SJCRH30 (cell line): ENCODE data around the gene HID1. TPM values are rescaled to one million over a fixed set of nuclear protein-coding genes. Genes with fewer than 3 reads are reported as not detected.

Experiments used
- DNase-seq, 2 experiments: peaks; one replicate each; pipeline ENCODE4 v3.0.0-alpha.2; 2015 to 2020
- H3K27ac ChIP-seq: fragments of 250-450 bp; sonication (Bioruptor Pico); 2 replicates; pipeline ENCODE4 v1.5.1; 2020; ENCODE audit warnings: mild to moderate bottlenecking, moderate library complexity
- H3K27me3 ChIP-seq: fragments of 250-450 bp; sonication (Bioruptor Pico); 2 replicates; pipeline ENCODE4 v1.5.1; 2020; ENCODE audit warnings: mild to moderate bottlenecking, moderate library complexity
- H3K36me3 ChIP-seq: fragments of 250-450 bp; sonication (Bioruptor Pico); 2 replicates; pipeline ENCODE4 v1.5.1; 2020; ENCODE audit warnings: mild to moderate bottlenecking, moderate library complexity
- H3K4me1 ChIP-seq: fragments of 250-450 bp; sonication (Bioruptor Pico); 2 replicates; pipeline ENCODE4 v1.5.1; 2020; ENCODE audit warnings: mild to moderate bottlenecking, moderate library complexity
- H3K4me3 ChIP-seq: fragments of 250-450 bp; sonication (Bioruptor Pico); 2 replicates; pipeline ENCODE4 v1.5.1; 2020; ENCODE audit warnings: mild to moderate bottlenecking, moderate library complexity
- H3K9me3 ChIP-seq: fragments of 250-450 bp; sonication (Bioruptor Pico); replicated peaks from 2 replicates; pipeline ENCODE4 v1.5.1; 2020; ENCODE audit warnings: mild to moderate bottlenecking, moderate library complexity
- total RNA-seq: library from RNA; depleted of rRNA; stranded (reverse); fragments of >200 nt; shearing (Covaris generic); gene quantifications from 2 replicates; pipeline ENCODE4 v1.2.3, GENCODE V29; 2014

The HID1 gene
- total RNA-seq, 1 experiment from 2014 or later: 1.7 TPM

DNA sequence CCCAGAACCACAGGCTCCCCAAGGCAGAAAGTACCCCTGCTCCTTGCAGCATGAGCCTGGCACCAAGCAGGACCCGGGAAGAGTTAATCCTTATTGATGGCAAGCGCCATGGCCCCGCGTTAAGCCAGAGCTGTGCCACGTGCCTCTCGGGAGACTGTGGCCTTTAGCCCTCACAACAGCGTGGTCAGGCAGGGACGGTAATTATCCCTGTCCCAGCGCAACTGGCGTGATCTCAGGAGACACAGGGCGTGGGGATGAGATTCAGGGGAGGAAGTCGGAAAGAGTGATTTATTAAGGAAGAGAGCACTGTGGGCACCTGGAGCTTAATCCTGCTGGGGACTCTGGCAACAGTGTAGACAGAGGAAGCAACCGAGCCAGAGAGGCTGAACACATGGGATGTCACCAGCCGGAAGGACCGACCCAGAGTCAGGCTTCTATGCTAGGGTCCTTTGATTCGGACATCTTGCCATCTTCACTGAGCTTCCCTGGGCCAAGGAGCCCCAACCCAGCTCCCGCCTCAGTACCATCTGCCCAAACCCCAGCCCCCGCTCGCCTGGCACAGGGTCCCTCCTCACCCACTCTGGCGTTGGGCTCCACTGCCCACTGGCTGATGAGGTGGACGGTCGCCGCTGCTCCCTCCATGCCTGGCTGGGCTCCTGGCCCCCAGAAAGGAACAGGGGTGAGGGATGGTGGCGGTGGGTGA lies 20.0 kb downstream of the HID1 start:
- Histone ChIP-seq H3K36me3 (no peaks in the 10 kb centered on the region), H3K9me3 (no peaks in the 10 kb centered on the region), H3K4me3 (no peak overlapping the region), H3K27me3 (peaks cover 19% of the 10 kb centered on the region), H3K4me1 (no peaks in the 10 kb centered on the region), H3K27ac (no peak overlapping the region)
- DNase-seq: no peak

DNA sequence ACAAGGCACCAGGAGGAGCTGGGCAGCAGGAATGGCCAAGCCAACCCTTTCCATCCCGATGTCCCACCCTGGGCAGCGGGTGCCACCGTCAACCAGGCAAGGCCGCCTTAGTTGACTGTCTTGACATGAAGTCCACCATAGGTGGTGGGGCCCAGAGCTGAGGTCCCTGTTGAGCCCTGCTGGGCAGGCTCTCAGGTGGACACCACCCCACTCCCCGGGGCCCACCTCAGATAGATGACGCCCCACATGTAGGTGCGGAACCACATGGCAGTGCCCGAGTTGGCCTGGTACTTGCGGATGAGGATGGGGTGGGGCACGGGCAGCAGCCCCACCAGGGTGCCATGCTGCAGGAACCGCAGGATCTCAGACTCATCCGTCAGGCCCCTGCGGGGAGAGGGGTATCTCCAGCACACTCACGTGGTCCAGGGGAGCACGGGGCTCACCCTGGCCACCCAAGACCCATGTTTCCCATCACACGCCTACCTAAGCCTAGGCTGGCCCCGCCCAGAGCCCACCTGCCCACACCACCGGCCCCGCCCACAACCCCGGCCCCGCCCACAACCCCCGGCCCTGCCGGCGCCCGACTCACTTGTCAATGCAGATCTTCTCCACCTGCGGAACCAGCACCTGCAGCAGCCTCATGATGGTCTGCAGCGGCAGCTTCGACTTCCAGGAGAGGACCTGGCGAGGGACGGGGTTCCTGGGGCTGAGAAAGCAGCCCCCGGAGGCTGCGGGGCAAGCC lies 20.7 kb downstream of the HID1 start:
- Histone ChIP-seq H3K27me3 (peaks cover 19% of the 10 kb centered on the region), H3K36me3 (no peaks in the 10 kb centered on the region), H3K9me3 (no peaks in the 10 kb centered on the region), H3K4me3 (no peak overlapping the region), H3K27ac (no peak overlapping the region), H3K4me1 (no peaks in the 10 kb centered on the region)
- no peak for DNase-seq

DNA sequence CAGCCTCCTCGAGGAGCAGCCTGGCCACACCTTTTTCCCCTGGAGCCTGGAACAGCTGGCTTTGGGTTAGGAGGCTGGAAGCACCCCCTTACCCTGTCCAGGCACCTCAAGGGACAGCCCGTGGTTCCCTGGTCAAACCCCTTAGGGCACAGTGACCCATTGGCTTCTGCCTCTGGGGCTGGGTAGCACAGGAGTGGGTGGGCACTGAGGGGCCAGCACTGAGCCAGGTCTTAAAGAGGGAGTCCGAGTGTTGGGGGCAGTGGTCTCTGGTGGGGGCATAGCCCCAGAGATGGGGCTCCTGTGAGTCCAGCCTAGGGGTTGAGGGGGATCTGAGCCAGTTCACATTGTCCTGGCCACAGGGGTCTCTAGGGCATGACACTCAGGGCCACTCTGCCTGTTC lies 21.5 kb downstream of the HID1 start:
- Histone ChIP-seq H3K36me3 (no peaks in the 10 kb centered on the region), H3K27ac (no peak overlapping the region), H3K4me1 (no peaks in the 10 kb centered on the region), H3K27me3 (peaks cover 24% of the 10 kb centered on the region), H3K4me3 (no peak overlapping the region), H3K9me3 (no peaks in the 10 kb centered on the region)
- DNase-seq: no peak

DNA sequence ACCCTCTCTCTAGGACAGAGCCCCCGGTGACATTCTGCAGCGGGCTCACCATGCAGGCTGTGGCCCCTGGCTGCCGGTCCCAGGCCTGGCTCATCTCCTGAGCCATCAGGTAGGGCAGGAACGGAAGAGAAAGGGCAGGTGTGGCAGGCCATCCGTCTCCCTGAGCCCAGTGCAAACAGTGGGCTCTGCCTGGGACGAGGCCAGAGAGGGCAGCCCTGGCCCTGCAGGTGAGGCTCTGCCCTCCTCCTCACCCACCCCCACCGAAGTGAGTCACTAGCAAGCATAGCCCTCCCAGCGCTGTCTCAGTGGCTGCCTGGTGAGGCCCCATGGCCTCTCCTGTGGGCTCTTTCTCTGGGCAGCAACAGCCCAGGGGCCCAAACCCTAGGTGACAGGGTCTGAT lies 22.4 kb downstream of the HID1 start:
- H3K4me3 ChIP-seq: no peak overlapping the region

DNA sequence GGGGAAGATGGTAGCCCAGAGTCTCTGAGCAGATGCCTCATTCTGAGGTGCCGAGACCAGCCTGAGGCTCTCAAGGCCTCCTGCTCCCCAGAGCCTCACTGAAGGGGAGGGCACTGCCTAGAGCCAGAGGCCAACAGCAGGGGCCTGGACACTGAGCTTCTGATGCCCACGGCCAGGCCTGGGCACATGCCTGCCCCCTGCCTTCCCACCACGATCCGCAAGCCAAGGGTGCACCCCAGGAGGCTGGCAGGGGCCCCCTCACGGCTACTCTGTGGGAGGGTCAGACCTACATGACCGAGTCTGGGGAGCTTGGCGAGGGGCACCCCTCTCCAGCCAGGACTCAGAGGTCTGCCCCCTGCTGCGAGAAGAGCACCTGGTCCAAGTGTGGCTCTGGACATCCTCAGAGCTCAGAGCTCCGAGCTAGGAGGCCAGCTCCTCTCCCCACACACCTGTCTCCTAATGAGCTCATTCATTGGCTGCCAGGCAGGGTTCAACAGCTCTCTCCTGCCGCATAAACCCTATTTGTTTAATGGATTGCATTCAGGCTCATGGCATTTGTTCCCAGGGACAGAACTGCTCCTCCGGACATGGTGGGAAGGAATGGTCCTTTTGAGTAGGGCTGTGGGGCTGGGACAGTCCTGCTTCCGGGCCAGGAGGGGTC lies 23.0 kb downstream of the HID1 start:
- Histone ChIP-seq H3K36me3 (no peaks in the 10 kb centered on the region), H3K27me3 (peaks cover 20% of the 10 kb centered on the region), H3K4me3 (no peak overlapping the region), H3K4me1 (no peaks in the 10 kb centered on the region), H3K9me3 (no peaks in the 10 kb centered on the region), H3K27ac (no peak overlapping the region)
- no peak for DNase-seq

More for the DNA sequence above, 22.4 kb downstream of the HID1 start:
- DNase-seq: no peak
- no peaks in the 10 kb centered on the region for H3K9me3 ChIP-seq
- H3K27me3 ChIP-seq: peaks cover 26% of the 10 kb centered on the region
- no peaks in the 10 kb centered on the region for H3K4me1 ChIP-seq
- H3K27ac ChIP-seq: no peak overlapping the region
- H3K36me3 ChIP-seq: no peaks in the 10 kb centered on the region

DNA sequence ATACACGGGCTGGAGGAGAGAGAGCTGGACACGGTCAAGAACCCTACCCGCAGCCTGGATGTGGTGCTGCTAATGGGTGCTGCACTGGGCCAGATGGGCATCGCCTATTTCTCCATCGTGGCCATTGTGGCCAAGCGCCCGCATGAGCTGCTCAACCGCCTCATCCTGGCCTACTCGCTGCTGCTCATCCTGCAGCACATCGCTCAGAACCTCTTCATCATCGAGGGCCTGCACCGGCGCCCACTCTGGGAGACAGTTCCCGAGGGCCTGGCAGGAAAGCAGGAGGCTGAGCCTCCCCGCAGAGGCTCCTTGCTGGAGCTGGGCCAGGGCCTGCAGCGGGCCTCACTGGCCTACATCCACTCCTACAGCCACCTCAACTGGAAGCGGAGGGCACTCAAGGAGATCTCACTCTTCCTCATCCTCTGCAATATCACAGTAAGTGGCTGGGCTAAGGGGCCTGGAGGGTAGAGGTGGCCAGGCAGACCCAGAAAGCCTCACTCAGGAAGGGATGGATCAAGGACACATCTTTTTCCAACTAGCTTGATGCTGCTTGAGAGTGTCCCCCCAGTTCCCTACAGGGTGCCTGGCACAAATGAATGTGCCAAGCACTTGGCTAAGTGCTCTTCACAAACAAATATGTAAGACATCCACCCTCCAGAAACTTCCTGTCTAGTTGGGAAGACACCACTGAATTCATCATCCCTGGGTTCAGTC lies 25.4 kb downstream of the HID1 start:
- no peak for DNase-seq
- H3K9me3 ChIP-seq: no peaks in the 10 kb centered on the region
- no peaks in the 10 kb centered on the region for H3K4me1 ChIP-seq
- H3K36me3 ChIP-seq: no peaks in the 10 kb centered on the region
- H3K27me3 ChIP-seq: peaks cover 17% of the 10 kb centered on the region
- H3K27ac ChIP-seq: no peak overlapping the region
- H3K4me3 ChIP-seq: no peak overlapping the region

DNA sequence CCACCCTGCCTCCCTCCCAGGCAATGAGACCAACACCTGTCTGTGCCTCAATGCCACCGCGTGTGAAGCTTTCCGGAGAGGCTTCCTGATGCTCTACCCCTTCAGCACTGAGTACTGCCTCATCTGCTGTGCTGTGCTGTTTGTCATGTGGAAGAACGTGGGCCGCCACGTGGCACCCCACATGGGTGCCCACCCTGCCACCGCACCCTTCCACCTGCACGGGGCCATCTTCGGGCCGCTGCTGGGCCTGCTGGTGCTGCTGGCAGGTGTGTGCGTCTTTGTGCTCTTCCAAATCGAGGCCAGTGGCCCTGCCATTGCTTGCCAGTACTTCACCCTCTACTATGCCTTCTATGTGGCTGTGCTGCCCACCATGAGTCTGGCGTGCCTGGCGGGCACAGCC lies 25.9 kb downstream of the HID1 start:
- peaks cover 17% of the 10 kb centered on the region for H3K27me3 ChIP-seq

DNA sequence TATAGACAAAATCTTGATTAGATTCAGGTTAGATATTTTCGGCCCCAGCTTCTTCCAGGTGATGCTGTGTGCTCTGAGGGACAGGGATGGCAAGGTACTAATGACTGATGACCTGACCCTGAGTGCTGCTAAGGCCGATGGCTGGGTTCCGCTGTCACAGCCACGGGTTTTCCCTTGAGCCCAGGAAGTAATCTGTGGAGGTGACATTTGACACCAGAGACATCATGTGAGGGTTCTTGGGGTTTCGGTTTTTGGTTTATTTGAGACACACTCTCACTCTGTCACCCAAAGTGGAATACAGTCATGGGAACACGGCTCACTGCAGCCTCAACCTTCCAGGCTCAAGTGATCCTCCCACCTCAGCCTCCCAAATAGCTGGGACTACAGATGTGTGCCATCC lies 27.0 kb downstream of the HID1 start:
- no peaks in the 10 kb centered on the region for H3K36me3 ChIP-seq
- no peaks in the 10 kb centered on the region for H3K4me1 ChIP-seq
- no peaks in the 10 kb centered on the region for H3K9me3 ChIP-seq
- no peak overlapping the region for H3K4me3 ChIP-seq
- no peak for DNase-seq
- H3K27me3 ChIP-seq: peaks cover 17% of the 10 kb centered on the region
- no peak overlapping the region for H3K27ac ChIP-seq

More for the DNA sequence above, 25.9 kb downstream of the HID1 start:
- Histone ChIP-seq H3K36me3 (no peaks in the 10 kb centered on the region), H3K4me1 (no peaks in the 10 kb centered on the region), H3K9me3 (no peaks in the 10 kb centered on the region), H3K4me3 (no peak overlapping the region), H3K27ac (no peak overlapping the region)
- no peak for DNase-seq

DNA sequence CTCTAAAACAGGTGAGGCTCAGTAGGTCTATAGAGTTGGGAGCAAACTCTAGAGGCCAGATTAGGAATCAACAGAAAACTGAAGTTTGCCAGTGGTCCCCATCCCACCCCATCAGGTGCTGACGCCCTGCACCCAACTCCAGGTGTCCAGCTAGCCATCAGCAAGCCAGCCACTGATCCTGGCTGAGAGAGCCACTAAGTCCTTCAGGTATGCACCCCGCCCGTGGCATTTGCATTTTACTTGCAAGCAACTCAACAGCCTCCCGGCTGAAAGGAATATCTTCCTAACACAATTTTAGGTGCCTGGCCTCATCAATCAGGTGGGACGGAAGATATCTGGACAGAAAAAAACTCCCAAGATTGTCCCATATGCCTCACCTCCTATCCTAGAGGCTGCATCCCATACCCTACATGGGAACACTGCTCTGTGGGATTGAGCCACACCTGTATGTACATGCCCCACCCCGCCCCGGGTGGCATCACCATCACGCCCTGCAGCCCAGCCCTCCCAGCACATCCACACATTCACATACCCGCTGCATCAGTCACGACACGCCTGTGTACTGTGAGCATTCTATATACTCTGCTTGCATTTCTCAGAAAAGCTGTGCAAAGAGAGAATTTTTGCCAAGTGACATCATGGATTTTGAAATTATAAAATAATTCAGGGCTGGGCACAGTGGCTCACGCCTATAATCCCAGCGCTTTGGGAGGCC lies 28.6 kb downstream of the HID1 start:
- H3K4me3 ChIP-seq: no peak overlapping the region
- H3K9me3 ChIP-seq: no peaks in the 10 kb centered on the region
- no peaks in the 10 kb centered on the region for H3K36me3 ChIP-seq
- H3K27me3 ChIP-seq: peaks cover 6% of the 10 kb centered on the region
- DNase-seq: no peak
- no peaks in the 10 kb centered on the region for H3K4me1 ChIP-seq
- no peak overlapping the region for H3K27ac ChIP-seq

DNA sequence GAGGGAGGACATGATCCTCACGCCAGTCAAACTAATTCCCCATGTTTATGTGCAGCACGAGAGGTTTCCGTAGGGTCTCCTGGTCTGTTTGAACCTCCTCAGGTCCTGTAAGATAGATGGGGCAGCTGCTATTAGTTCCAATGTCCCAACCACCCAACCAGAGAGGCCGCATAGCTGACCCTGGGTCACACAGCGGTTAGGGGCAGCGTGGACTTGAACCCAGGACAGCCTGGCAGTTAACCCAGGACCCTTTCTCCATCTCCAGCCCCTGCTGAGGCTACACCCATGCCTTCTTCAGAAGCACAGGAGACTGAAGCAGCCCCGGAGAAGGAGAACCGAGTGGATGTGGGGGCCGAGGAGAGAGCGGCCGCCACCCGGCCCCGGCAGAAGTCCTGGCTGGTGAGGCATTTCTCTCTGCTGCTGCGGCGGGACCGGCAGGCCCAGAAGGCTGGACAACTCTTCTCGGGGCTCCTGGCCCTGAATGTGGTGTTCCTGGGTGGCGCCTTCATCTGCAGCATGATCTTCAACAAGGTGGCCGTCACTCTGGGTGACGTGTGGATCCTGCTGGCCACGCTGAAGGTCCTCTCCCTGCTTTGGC lies 31.3 kb downstream of the HID1 start:
- Histone ChIP-seq H3K27me3 (peaks cover 15% of the 10 kb centered on the region), H3K9me3 (no peaks in the 10 kb centered on the region), H3K4me3 (no peak overlapping the region), H3K4me1 (no peaks in the 10 kb centered on the region), H3K36me3 (no peaks in the 10 kb centered on the region), H3K27ac (no peak overlapping the region)
- no peak for DNase-seq

DNA sequence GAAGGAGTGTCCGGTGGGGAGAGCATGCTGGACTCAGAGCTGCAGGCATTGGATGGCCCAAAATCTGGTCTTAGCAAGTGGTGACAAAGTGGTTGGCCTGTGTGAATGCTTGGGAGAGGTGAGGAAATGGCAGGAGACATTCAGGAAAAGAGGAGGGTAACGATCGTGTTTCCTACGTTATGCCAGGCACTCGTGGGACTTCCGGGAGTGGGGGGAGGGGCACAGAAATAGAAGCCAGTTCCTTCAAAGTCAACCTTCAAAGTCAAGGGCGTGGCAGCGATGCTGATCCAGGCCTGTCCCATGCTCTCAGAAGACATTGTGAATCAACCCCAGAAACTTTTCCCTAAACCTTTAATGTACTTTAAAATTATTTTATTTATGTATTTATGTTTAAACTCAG lies 33.0 kb downstream of the HID1 start:
- Histone ChIP-seq H3K27me3 (peaks cover 23% of the 10 kb centered on the region; the same call in 1 of the 2 replicates), H3K4me3 (no peak overlapping the region), H3K27ac (no peak overlapping the region)

DNA sequence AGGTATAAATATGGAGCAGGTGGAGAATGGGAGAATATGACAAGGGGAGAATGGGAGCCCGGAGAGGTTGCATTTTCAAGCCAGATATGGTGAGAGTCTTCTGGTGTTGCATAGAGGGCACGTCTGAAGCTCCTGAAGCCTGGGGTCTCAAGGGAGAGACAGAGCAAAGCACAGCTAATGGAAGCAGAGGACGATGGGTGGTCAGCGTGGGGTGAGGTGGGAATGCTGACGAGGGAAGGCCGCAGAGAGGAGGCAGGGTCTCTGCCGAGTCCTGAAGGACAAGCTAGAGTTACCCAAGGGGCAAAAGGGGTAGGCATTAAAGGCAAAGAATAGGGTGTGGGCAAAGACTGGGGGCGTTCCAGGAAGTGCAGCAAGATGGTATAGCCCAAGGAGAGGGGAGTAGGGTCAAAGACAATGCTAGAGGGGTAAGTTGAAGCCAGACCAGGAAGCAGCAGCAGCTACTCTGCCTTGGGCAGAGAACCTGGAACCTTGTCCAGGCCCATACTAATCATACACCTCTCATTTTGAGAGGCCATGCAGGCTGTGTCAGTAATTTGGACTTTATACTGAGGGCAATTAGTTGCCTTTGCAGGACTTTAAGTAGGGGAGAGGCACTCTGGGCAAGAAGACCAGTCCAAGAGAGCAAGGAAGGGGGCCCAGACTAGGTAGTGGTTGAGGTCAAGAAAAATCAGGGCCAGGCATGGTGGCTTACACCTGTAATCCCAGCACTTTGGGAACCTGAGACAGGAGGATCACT lies 34.2 kb downstream of the HID1 start:
- no peak overlapping the region for H3K27ac ChIP-seq
- no peaks in the 10 kb centered on the region for H3K9me3 ChIP-seq
- H3K27me3 ChIP-seq: peaks cover 30% of the 10 kb centered on the region
- H3K4me3 ChIP-seq: no peak overlapping the region
- no peak for DNase-seq
- no peaks in the 10 kb centered on the region for H3K4me1 ChIP-seq
- no peaks in the 10 kb centered on the region for H3K36me3 ChIP-seq

More for the DNA sequence above, 33.0 kb downstream of the HID1 start:
- H3K4me1 ChIP-seq: no peaks in the 10 kb centered on the region
- H3K9me3 ChIP-seq: no peaks in the 10 kb centered on the region
- DNase-seq: no peak
- H3K36me3 ChIP-seq: no peaks in the 10 kb centered on the region
